GM12874 (cell line): Measurements from ENCODE around the gene MCM10.

ENCODE experiments used
- CTCF ChIP-seq: IDR thresholded peaks from 2 replicates; pipeline ENCODE4 v1.5.1; 2011; ENCODE audit warnings: low read depth, mild to moderate bottlenecking, control low read depth, low read length, moderate library complexity; ENCODE audit not compliant: insufficient read depth

Gene MCM10

GRCh38 chr10:13206546-13207443, 45.4 kb downstream of the MCM10 start:
- TF ChIP-seq CTCF: peak; percentile 29; the same call in 1 of the 2 replicates

GRCh38 chr10:13213163-13213562, 51.8 kb downstream of the MCM10 start:
- TF ChIP-seq CTCF: no peak

- no peak for TF ChIP-seq CTCF
These were observed 57.5 kb downstream of the MCM10 start for GRCh38 chr10:13218878-13219277.

GRCh38 chr10:13219685-13220670, 58.6 kb downstream of the MCM10 start:
- peak; percentile 34; the same call in 1 of the 2 replicates for TF ChIP-seq CTCF

- TF ChIP-seq CTCF: no peak
These were observed 60.2 kb downstream of the MCM10 start for GRCh38 chr10:13221572-13221971.

- TF ChIP-seq CTCF: no peak
These were observed 60.8 kb downstream of the MCM10 start for GRCh38 chr10:13222151-13222550.

GRCh38 chr10:13222566-13222965, 61.2 kb downstream of the MCM10 start:
- TF ChIP-seq CTCF: no peak
